Activated CD4-positive, alpha-beta T cell treated with anti-CD3 and anti-CD28 coated beads for 4 hours (primary cell): Measurements from ENCODE around the gene BEST2.
A peak's percentile ranks its signal among the peaks of the same experiment; 100 is the strongest.
"Not testable (repeated sequence)": the region's sequence is repeated elsewhere in the genome, so short reads cannot be mapped to it uniquely, and the experiment has no call there.

Experiments
- DNase-seq, 2 donors: peaks; one replicate each; pipeline ENCODE4 v3.0.0-alpha.2; 2020

The BEST2 gene

DNA sequence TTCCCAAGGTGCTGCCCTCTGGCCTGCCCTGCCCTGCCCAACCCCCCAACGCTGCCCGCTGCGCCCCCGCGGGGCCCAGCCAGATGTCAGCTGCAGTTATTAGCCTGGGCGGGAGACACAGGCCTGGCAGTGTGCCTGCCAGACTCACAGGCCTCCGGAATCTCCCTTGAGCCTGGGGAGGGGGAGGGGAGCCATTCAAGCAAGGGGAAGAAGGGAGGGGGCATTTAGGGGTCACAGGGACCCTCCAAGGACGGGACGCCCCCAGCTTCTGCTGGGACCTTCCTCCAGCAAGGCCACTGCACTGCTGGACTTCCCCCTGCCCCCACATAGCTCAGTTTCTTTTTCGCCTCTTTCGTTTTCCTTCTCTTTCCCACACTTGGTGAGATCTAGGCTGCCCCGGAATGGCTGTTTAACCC is 37.1 kb downstream of the BEST2 start:
- peak in 1 of 2 donors; percentile 39 for DNase-seq

DNA sequence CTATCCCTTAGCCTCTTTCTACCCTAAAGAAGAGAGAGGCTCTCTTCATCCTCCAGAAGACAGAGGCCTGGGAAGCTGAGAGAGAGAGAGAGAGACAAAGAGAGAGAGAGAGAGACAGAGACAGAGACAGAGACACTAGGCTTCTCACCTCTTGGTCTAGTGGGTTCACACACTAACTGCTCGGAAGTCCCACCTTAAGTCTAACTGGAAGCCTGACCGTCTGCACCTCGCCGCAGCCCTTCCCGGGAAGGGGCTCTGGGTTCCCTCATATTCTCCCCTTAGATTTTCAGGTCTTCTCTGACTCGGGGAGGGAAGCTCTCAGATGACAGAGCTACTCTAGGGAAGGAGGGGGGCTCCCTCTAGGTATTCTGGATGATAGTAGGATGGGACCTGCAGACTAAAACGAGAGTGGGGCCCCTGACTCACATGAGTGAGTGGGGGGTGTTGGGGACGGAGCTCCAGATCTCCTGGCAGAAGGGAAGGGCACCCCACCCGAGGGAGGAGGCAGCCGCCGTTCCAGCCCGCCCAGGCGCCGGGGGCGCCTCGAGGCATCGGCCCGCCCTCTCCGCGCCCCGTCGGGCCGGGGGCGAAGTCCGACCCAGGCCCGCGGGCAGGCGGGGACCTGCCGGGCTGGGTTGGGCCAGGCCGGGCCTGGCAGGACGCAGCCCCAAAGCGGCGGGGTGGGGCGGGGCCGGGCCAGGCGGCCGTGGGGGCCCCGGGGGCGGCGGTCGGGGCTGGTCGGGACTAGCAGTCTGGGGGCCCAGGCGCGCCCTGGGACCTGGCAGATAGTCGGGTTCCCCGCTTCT is 37.7 kb downstream of the BEST2 start:
- DNase-seq = no peak

DNA sequence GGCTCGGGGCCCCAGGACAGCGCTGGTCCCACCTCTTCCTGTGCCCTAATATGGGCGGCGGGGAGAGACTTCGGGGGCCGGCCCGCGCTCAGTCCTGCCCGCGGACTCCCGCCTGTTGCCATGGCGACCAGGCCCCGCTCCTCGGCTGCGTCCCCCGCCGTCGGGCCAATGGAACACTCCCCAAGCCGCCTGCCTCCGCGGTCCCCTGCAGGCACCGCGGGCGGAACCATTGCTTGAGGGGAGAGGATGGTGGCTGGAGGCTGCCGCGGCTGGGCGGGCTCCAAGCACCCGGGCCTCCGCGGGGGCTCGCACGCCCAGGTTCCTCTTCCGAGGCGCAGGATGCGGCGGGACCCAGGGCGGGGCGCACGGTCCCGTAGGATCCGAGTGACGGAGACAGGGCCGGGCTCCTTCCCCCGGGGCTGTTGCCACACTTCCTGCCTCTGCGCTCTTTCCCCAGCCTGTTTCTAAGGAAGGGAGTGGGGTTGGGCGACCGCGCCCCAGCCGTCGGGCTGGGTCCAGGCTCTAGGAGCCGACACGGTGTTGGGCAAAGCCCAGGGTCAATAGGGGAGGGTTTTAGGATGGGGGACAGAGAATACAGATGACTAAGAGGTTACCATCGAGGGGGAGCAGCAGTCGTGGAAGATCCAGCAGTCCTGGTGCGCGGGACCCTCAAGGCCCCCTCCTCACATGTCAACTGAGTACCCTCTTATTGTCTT is 38.5 kb downstream of the BEST2 start:
- peak; percentile 78 to 88 for DNase-seq

DNA sequence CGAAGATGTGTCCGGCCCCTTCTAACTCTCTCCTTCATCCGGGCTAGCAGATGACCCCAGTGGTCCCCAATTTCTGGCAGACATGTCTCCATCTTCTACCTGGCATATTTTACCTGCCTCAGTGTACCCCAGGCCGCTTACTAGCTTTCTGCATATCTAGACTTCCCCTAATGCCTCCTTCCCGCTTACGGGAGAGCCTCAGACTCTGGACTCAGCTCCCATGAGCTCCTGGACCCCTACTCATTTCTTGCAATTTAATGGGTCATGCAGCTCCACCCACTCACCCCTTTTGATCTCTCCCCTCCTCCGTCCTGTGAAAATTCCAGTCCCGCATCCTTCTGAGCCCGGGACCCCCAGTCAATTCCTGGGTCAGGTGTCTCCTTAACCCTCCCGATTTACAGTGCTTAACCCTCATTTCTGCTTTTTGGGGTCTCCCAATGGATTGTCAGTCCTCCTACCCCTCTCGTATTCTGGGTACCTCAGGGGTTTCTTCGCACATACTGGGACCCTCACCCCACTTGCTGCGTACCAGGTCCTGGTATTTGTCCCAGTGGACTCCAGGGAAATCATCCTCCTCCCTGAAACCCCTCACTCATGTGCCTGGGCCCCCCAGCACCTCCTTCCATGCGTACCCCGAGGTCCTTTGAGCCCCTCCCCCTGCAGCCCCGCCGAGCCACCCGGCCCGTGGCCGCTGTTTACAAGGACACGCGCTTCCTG is 39.2 kb downstream of the BEST2 start:
- DNase-seq = no peak

DNA sequence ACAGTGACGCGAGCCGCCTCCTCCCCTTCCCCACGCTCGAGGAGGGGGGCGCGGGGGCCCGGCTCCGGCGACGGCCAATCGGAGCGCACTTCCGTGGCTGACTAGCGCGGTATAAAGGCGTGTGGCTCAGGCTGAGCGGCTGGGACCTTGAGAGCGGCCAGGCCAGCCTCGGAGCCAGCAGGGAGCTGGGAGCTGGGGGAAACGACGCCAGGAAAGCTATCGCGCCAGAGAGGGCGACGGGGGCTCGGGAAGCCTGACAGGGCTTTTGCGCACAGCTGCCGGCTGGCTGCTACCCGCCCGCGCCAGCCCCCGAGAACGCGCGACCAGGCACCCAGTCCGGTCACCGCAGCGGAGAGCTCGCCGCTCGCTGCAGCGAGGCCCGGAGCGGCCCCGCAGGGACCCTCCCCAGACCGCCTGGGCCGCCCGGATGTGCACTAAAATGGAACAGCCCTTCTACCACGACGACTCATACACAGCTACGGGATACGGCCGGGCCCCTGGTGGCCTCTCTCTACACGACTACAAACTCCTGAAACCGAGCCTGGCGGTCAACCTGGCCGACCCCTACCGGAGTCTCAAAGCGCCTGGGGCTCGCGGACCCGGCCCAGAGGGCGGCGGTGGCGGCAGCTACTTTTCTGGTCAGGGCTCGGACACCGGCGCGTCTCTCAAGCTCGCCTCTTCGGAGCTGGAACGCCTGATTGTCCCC is 39.9 kb downstream of the BEST2 start, which contains the start of gene JUNB:
Gene JUNB (plus strand): TSS at position 142 of the 706 bp plus-strand sequence. CDS start 286 bp downstream, at position 428.
- DNase-seq = peak; percentile 98

DNA sequence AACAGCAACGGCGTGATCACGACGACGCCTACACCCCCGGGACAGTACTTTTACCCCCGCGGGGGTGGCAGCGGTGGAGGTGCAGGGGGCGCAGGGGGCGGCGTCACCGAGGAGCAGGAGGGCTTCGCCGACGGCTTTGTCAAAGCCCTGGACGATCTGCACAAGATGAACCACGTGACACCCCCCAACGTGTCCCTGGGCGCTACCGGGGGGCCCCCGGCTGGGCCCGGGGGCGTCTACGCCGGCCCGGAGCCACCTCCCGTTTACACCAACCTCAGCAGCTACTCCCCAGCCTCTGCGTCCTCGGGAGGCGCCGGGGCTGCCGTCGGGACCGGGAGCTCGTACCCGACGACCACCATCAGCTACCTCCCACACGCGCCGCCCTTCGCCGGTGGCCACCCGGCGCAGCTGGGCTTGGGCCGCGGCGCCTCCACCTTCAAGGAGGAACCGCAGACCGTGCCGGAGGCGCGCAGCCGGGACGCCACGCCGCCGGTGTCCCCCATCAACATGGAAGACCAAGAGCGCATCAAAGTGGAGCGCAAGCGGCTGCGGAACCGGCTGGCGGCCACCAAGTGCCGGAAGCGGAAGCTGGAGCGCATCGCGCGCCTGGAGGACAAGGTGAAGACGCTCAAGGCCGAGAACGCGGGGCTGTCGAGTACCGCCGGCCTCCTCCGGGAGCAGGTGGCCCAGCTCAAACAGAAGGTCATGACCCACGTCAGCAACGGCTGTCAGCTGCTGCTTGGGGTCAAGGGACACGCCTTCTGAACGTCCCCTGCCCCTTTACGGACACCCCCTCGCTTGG is 40.7 kb downstream of the BEST2 start:
- peak; percentile 69 to 80 for DNase-seq

DNA sequence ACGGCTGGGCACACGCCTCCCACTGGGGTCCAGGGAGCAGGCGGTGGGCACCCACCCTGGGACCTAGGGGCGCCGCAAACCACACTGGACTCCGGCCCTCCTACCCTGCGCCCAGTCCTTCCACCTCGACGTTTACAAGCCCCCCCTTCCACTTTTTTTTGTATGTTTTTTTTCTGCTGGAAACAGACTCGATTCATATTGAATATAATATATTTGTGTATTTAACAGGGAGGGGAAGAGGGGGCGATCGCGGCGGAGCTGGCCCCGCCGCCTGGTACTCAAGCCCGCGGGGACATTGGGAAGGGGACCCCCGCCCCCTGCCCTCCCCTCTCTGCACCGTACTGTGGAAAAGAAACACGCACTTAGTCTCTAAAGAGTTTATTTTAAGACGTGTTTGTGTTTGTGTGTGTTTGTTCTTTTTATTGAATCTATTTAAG is 41.3 kb downstream of the BEST2 start:
- DNase-seq = no peak

DNA sequence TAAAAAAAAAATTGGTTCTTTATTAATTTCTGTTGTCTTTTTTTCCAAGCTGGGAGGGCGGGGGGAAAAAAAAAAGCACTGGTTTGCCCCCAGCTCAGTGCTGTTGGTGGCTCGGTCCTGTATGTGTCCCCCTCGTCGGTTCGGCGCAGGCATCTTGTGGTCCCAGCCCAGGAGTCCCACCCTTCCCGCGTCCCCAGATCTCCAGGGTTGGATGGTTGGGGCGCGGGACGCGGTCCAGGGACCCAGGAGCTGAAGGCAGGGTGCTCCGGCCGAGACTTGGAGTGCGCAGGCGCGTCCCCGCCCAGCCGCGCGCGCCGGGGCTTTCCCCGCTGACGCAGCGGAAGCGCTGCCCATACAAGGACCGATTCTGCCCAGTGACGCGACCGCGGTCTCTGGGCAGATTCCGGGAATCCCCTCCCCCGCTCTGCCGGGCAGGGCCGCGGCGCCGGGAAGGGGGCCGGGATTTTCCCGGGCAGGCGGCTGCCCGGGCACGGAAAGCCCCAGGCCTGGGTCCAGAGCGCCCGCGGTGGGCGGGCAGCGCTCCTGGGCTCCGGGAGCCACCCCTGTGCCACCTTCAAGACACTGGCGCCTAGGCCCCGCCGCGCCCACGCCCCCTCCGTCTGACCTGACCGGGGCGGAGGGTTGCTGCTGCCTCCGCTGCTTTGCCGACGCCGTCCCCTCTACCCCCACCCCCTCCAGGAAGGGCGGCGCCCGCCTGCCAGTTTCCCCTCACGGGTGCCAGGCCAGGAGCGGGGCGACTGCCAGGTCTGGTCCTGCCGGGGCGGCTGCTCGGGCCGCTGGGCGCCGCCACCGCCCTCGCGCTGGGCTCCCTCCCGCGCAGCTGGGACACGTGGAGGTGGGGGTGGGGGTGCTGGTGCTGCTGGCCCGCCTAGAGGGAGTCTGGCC is 42.0 kb downstream of the BEST2 start:
- DNase-seq = peak; percentile 93 to 97

DNA sequence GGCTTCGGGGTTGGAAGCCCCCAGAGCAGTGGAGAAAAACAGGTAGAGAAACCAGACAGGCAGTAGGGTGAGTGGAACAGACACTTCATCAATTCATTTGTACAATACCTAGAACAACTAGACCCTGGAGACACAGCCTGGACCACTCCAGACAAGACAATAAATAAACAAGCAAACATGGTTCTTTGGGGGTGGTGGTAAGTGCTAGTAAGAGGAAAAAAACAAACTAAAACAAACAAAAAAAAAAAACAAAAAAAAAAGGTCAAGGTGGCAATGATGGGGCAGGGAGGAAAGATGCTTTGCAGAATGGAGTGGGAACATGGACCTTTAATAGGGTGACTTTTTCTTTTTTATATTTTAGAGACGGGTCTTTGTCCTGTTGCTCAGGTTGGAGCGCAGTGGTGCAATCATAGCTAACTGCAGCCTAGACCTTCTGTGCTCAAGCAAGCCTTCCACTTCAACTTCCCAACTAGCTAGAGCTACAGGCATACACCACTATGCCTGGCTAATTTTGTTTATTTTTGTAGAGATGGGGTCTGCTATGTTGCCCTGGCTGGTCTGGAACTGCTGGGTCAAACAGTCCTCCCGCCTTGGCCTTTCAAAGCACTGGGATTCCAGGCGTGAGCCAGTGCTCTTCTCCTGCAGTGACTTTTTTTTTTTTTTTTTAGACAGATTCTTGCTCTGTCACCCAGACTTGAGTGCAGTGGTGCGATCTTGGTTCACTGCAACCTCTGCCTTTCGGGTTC is 42.8 kb downstream of the BEST2 start:
- no peak for DNase-seq

DNA sequence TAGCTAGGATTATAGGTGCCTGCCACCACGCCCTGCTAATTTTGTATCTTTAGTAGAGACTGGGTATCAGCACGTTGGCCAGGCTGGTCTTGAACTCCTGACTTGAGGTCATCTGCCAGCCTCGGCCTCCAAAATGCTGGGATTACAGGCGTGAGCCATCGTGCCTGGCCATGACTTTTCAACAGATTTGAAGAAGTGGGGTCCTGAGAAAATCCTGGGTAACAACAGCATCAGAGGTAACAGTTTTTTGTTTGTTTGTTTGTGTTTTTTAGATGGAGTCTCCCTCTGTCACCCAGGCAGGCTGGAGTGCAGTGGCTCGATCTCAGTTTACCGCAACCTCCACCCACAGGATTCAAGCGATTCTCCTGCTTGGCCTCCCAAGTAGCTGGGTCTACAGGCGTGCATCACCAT is 43.4 kb downstream of the BEST2 start:
- DNase-seq = no peak

DNA sequence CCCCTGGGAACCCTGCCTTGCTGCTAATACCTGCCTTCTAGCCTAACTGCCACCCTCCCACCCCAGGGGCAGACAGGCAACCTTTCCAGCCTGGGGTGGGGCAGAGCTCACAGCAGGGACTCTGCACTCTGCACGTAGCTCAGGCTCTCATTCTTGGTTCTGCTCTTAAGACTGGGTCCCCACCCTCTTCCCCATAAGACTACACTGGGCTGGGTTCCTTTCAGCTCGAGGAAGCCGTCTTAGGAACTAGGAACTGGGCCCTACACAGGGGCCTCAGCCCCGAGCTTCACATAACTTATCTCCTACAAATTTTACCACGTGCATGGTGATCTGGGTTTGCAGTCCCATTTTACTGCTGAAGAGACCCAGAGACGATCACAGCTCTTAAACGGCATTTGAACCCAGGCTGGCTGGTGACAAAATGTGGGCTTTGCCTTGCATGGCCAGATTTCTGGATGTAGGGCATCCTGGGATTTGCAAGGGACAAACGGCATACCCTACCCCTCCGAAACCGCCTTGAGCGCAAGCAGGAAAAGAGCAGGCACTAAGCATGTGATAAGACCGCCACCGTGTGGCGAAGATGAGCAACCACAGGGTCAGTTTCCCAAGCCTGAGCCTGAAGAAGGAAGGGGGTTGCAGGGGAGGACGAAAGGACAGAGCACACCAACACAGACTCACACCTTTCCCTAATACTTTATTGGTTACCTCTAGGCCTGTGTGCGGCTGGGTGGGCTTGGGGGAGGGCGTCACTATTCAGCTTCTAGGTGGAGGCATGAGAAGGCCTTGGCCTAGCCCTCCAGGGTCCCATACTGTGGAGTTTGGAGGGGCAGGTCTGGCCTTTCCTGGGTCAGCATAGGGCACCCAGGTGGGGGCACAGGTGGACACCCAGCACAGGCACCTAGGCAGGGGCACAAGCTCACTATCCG is 44.8 kb downstream of the BEST2 start:
- DNase-seq = peak; percentile 72 to 75

DNA sequence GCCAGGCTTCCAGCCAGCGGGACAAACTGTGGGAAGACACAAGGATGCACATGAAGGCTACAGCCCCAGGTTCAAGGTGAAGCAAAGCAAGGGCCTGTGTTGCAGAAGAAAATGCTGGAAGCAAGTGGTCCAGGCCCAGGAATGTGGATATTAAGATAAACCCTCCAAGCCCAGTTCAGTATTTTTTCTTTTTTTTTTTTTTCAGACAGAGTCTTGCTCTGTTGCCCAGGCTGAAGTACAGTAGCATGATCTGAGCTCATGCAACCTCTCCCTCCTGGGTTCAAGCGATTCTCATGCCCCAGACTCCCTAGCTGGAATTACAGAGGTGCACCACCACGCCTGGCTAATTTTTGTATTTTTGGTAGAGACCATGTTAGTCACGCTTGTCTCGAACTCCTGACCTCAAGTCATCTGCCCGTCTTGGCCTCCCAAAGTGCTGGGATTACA is 45.6 kb downstream of the BEST2 start:
- no peak for DNase-seq

DNA sequence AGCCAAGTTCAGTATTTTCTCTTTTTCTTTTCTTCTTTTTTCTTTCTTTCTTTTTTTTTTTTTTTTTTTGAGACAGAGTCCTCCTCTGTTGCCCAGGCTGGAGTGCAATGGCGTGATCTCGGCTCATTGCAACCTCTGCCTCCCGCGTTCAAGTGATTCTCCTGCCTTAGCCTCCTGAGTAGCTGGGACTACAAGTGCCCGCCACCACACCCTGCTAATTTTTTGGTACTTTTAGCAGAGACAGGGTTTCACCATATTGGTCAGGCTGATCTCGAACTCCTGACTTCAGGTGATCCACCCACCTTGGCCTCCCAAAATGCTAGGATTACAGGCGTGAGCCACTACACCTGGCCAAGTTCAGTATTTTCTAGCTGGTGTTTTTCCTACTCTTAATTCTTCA is 46.0 kb downstream of the BEST2 start:
- not testable (repeated sequence) for DNase-seq

DNA sequence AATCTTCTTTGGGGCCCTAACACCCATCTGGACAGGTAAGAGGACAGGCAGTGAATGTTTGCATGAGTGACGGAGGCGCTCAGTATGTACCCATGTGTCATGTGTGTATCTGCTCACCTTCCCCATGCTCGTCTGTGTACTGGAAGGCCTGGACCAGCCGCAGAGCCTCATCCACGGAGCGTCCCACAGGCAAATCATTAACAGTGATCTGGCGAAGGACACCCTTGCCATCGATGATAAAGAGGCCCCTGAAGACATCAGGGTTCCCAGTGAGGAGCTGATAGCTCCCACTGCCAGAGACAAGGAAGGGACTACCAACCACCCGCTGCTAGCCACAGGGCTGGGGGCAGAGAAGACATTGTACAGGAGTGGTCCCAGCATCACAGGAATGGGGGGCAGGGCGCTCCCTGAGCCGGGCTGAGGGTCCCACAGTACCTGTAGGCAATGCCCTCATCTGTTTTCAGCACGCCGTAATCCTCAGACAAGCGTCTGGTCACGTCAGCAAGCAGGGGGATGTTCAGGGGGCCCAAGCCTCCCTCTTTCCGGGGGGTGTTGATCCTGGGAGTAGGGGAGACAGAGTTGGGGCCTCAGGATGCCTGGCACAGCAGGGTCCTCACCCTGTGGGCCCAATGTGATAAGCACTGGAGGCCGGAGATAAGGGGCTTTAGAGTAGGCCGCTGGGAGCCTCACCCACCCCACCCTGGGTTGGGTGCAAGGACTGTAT is 48.3 kb downstream of the BEST2 start:
- no peak for DNase-seq

DNA sequence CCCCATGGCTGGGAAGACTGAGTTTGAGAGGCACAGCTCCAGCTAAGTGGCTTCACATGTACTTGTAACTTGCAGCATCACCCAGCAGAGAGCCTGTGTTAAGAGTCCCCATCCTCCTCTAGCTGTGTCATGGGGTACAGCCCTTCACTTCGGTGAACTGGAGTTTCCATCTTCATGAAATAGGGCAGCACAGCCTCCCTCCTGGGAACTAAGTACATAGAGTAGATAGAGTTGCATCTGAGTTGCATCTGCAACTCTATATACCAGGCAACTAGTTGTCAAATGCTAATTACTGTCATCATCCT is 48.8 kb downstream of the BEST2 start:
- no peak for DNase-seq

DNA sequence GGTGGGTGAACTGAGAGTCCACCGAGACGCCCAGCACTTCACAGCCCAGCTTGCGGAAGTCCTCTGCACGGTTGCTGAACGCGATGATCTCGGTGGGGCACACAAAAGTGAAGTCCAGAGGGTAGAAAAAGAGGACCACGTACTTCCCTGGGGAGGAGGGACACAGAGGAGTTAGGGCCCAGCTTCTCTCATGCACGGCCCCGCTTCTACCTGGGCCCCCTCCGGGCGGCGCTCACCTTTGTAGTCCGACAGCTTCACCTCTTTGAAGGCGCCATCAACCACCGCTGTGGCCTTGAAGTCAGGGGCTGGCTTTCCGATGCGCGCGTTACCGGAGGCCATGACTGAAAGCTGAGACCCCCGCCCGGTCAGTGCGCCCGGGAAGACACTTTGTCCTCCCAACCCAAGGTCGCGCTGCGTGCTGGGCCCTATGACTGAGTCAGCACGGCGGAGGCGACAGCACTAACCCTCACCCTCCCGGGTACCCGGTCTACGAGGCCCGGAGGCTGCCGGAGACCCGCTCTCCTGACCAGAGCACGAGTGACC is 49.4 kb downstream of the BEST2 start:
- peak in 1 of 2 donors; percentile 23 for DNase-seq

DNA sequence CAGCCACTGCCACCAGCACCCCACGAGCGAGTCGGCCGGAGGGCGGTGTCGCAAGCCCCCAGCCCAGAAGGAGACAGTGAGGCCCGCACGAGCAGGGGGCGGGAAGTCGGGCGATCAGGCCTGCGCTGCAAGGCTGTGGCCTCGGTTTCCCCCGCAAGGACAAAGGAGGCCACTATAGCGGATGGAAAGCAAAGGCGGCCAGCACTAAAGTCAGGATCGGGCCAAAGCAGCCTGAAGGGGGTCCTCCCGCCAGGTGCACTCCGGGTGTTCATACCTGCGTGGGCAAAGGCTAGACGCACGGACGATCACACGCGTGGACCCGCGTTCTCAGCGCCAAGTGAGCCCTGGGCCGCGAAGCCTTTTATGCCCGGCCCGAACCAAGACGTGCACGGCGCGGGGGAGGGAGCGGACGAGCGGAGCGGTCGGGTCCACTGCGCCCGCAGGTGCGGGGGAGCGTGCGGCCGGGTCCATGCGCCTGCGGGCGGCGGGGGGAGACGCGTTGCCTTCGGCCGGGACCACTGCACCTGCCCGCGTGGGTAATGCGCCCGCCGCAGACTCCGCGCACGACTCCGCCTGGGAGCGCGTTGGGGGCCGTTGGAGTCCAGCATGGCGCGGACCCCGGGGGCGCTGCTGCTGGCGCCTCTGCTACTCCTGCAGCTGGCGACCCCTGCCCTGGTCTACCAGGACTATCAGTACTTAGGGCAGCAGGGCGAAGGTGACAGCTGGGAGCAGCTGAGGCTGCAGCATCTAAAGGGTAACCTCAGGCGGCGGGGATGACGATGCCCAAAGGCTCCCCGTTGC is 50.1 kb downstream of the BEST2 start, which contains the start of the genes PRDX2 and THSD8:
Gene PRDX2 (minus strand): TSS at position 335 of the 801 bp plus-strand sequence. CDS start 539 bp downstream, outside the sequence.
Gene THSD8 (plus strand): TSS at position 604 of the 801 bp plus-strand sequence. CDS start 3 bp downstream, at position 607.
- DNase-seq = peak; percentile 60 to 74
